ENCODE data around the gene AHNAK.
A peak's percentile ranks its signal among the peaks of the same experiment; 100 is the strongest.

The AHNAK gene

DNA sequence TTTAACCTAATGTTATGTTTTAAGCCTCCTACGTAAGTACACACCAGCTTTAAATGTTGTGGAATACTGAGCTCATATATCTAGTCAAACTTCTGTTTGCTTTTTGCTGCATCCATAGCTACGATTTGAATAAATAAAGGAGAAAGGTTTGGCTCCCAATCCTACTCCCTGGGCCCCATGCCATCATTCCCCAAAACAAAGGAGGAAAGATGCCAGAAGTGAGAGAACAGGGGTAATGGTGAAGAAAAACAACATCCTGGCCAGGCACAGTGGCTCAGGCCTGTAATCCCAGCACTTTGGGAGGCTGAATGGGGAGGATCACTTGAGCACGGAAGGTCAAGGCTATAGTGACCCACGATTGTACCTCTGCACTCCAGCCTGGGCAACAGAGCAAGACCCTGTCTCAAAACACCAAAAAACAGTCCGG, 101.3 kb downstream of the AHNAK start:
- no peak for TF ChIP-seq TCF4 (CRISPR knock-in tag; IDR thresholded peaks at IDR 0.05; ENCODE audit: borderline replicate concordance)
- ATAC-seq = peak; percentile 21; the same call in 2 of the 3 replicates

DNA sequence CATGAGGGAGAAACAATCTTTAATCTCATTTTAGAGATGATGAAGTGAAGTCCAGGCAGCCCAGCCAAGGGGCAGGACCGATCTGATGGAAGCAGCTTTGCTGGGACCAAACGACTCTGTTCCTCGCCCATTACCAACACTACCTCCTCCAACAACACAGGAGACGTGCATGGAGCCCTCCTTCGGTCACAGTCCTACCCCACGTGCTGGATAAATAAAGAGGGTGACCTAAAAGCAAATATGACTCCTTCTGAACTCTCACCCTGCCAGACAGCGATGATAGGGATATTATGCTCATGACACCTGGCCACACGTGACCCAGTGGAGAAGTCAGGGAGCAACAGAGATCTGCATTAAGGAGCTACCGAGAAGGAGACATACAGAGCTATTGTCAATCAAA, 101.8 kb downstream of the AHNAK start:
- TF ChIP-seq, protein P1, sequence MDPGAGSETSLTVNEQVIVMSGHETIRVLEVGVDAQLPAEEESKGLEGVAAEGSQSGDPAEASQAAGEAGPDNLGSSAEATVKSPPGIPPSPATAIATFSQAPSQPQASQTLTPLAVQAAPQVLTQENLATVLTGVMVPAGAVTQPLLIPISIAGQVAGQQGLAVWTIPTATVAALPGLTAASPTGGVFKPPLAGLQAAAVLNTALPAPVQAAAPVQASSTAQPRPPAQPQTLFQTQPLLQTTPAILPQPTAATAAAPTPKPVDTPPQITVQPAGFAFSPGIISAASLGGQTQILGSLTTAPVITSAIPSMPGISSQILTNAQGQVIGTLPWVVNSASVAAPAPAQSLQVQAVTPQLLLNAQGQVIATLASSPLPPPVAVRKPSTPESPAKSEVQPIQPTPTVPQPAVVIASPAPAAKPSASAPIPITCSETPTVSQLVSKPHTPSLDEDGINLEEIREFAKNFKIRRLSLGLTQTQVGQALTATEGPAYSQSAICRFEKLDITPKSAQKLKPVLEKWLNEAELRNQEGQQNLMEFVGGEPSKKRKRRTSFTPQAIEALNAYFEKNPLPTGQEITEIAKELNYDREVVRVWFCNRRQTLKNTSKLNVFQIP (CRISPR knock-in tag; IDR thresholded peaks at IDR 0.05; ENCODE audit: borderline replicate concordance, low read depth) = no peak
- TF ChIP-seq CSDC2 (CRISPR knock-in tag; IDR thresholded peaks at IDR 0.05) = no peak
- no peak for TF ChIP-seq TCF4 (CRISPR knock-in tag; IDR thresholded peaks at IDR 0.05; ENCODE audit: borderline replicate concordance)
- TF ChIP-seq, protein P2, sequence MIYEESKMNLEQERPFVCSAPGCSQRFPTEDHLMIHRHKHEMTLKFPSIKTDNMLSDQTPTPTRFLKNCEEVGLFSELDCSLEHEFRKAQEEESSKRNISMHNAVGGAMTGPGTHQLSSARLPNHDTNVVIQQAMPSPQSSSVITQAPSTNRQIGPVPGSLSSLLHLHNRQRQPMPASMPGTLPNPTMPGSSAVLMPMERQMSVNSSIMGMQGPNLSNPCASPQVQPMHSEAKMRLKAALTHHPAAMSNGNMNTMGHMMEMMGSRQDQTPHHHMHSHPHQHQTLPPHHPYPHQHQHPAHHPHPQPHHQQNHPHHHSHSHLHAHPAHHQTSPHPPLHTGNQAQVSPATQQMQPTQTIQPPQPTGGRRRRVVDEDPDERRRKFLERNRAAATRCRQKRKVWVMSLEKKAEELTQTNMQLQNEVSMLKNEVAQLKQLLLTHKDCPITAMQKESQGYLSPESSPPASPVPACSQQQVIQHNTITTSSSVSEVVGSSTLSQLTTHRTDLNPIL (CRISPR knock-in tag; IDR thresholded peaks at IDR 0.05; ENCODE audit: low read depth) = no peak
- no peak for TF ChIP-seq PPARA (CRISPR knock-in tag; IDR thresholded peaks at IDR 0.05; ENCODE audit: borderline replicate concordance)
- no peak for TF ChIP-seq TOX (CRISPR knock-in tag; IDR thresholded peaks at IDR 0.05; ENCODE audit: borderline replicate concordance)
- TF ChIP-seq RARB (CRISPR knock-in tag; IDR thresholded peaks at IDR 0.05) = no peak
- TF ChIP-seq ZC3H10 (CRISPR knock-in tag; IDR thresholded peaks at IDR 0.05) = no peak
- TF ChIP-seq ZNF8 (CRISPR knock-in tag; IDR thresholded peaks at IDR 0.05) = no peak
- TF ChIP-seq ISL1 (CRISPR knock-in tag; IDR thresholded peaks at IDR 0.05) = no peak
- TF ChIP-seq, protein P3, sequence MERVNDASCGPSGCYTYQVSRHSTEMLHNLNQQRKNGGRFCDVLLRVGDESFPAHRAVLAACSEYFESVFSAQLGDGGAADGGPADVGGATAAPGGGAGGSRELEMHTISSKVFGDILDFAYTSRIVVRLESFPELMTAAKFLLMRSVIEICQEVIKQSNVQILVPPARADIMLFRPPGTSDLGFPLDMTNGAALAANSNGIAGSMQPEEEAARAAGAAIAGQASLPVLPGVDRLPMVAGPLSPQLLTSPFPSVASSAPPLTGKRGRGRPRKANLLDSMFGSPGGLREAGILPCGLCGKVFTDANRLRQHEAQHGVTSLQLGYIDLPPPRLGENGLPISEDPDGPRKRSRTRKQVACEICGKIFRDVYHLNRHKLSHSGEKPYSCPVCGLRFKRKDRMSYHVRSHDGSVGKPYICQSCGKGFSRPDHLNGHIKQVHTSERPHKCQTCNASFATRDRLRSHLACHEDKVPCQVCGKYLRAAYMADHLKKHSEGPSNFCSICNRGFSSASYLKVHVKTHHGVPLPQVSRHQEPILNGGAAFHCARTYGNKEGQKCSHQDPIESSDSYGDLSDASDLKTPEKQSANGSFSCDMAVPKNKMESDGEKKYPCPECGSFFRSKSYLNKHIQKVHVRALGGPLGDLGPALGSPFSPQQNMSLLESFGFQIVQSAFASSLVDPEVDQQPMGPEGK (CRISPR knock-in tag; IDR thresholded peaks at IDR 0.05; ENCODE audit: borderline replicate concordance) = no peak
- TF ChIP-seq ARNTL (CRISPR knock-in tag; IDR thresholded peaks at IDR 0.05; ENCODE audit: borderline replicate concordance, low read depth) = no peak
- TF ChIP-seq ZNF70 (CRISPR knock-in tag; IDR thresholded peaks at IDR 0.05) = no peak
- ATAC-seq = peak; percentile 54

DNA sequence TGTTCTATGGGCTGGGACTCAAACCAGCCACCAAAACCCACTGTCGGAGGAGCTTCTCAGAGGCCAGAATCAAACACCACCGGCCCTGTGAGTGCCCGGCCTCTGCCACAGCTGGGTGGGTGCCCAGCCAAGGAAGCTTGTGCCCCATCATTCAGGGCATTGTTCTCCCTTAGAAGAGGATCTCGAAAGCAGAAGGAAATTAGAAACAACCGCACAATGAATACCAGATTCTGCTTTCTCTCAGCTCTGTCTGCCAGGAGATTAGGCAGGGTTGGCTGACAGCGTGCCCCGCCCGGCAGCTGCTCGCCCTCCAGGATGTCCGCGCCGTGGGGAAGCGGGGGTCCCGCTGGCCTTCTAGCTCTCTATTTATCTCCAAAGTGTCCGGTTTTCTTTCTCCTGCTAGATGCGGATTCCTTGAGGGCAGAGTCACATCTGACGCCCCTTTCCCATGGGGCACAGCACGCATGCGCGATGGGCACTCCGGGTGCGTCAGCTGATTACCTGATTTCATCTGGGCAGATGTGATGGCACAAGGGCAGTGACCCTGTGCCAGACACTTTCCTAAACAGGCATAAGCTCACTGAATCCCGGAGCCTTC, 102.3 kb downstream of the AHNAK start:
- TF ChIP-seq ZFP30 (CRISPR knock-in tag; IDR thresholded peaks at IDR 0.05) (peak; percentile 4; the same call in 1 of the 2 replicates), ZNF8 (CRISPR knock-in tag; IDR thresholded peaks at IDR 0.05) (no peak), ISL1 (CRISPR knock-in tag; IDR thresholded peaks at IDR 0.05) (no peak), ZNF565 (CRISPR knock-in tag; conservative IDR thresholded peaks at IDR 0.05; ENCODE audit: low read depth) (no peak)
- TF ChIP-seq, protein P4, sequence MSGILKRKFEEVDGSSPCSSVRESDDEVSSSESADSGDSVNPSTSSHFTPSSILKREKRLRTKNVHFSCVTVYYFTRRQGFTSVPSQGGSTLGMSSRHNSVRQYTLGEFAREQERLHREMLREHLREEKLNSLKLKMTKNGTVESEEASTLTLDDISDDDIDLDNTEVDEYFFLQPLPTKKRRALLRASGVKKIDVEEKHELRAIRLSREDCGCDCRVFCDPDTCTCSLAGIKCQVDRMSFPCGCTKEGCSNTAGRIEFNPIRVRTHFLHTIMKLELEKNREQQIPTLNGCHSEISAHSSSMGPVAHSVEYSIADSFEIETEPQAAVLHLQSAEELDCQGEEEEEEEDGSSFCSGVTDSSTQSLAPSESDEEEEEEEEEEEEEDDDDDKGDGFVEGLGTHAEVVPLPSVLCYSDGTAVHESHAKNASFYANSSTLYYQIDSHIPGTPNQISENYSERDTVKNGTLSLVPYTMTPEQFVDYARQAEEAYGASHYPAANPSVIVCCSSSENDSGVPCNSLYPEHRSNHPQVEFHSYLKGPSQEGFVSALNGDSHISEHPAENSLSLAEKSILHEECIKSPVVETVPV (CRISPR knock-in tag; IDR thresholded peaks at IDR 0.05) = no peak
- TF ChIP-seq, protein P5, sequence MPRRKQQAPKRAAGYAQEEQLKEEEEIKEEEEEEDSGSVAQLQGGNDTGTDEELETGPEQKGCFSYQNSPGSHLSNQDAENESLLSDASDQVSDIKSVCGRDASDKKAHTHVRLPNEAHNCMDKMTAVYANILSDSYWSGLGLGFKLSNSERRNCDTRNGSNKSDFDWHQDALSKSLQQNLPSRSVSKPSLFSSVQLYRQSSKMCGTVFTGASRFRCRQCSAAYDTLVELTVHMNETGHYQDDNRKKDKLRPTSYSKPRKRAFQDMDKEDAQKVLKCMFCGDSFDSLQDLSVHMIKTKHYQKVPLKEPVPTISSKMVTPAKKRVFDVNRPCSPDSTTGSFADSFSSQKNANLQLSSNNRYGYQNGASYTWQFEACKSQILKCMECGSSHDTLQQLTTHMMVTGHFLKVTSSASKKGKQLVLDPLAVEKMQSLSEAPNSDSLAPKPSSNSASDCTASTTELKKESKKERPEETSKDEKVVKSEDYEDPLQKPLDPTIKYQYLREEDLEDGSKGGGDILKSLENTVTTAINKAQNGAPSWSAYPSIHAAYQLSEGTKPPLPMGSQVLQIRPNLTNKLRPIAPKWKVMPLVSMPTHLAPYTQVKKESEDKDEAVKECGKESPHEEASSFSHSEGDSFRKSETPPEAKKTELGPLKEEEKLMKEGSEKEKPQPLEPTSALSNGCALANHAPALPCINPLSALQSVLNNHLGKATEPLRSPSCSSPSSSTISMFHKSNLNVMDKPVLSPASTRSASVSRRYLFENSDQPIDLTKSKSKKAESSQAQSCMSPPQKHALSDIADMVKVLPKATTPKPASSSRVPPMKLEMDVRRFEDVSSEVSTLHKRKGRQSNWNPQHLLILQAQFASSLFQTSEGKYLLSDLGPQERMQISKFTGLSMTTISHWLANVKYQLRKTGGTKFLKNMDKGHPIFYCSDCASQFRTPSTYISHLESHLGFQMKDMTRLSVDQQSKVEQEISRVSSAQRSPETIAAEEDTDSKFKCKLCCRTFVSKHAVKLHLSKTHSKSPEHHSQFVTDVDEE (CRISPR knock-in tag; IDR thresholded peaks at IDR 0.05) = no peak
- ATAC-seq = peak; percentile 77

Measured in SK-N-SH treated with all-trans-retinoic acid at 6 μM for 48 hours (cell line).